Brain pericyte (primary cell): ENCODE data around the gene EEF1AKMT1.
A peak's percentile ranks its signal among the peaks of the same experiment; 100 is the strongest.

Experiments
- DNase-seq: peaks from one replicate; pipeline ENCODE4 v3.0.0-alpha.2; 2012; ENCODE audit warnings: low read depth, low spot score

Gene EEF1AKMT1

GRCh38 chr13:20773194-20774080 is at the start of gene EEF1AKMT1:
Gene EEF1AKMT1, minus strand, starts transcription at chr13:20773961. Its CDS starts 16,363 bp downstream, at chr13:20757598.
- DNase-seq, result peak; percentile 74

GRCh38 chr13:20823071-20823470 is 49.3 kb upstream of the EEF1AKMT1 start:
- DNase-seq, result no peak

GRCh38 chr13:20822406-20822805 is 48.6 kb upstream of the EEF1AKMT1 start:
- DNase-seq, result no peak

GRCh38 chr13:20819715-20820114 is 46.0 kb upstream of the EEF1AKMT1 start:
- no peak for DNase-seq

GRCh38 chr13:20815464-20815863 is 41.7 kb upstream of the EEF1AKMT1 start:
- no peak for DNase-seq

GRCh38 chr13:20814224-20814910 is 40.6 kb upstream of the EEF1AKMT1 start:
- peak; percentile 50 for DNase-seq

GRCh38 chr13:20812890-20813289 is 39.1 kb upstream of the EEF1AKMT1 start:
- DNase-seq, result no peak

GRCh38 chr13:20810808-20811207 is 37.0 kb upstream of the EEF1AKMT1 start:
- DNase-seq, result no peak

GRCh38 chr13:20808874-20809273 is 35.1 kb upstream of the EEF1AKMT1 start:
- no peak for DNase-seq

- no peak for DNase-seq
Measured at GRCh38 chr13:20803180-20803965, 29.6 kb upstream of the EEF1AKMT1 start.

GRCh38 chr13:20801707-20802106 is 27.9 kb upstream of the EEF1AKMT1 start:
- no peak for DNase-seq

GRCh38 chr13:20799726-20800416 is 26.1 kb upstream of the EEF1AKMT1 start:
- no peak for DNase-seq

GRCh38 chr13:20798027-20798426 is 24.3 kb upstream of the EEF1AKMT1 start:
- no peak for DNase-seq

- DNase-seq, result no peak
Measured at GRCh38 chr13:20796791-20797508, 23.2 kb upstream of the EEF1AKMT1 start.

GRCh38 chr13:20789665-20790064 is 15.9 kb upstream of the EEF1AKMT1 start:
- no peak for DNase-seq

- no peak for DNase-seq
Measured at GRCh38 chr13:20788312-20788711, 14.6 kb upstream of the EEF1AKMT1 start.

- no peak for DNase-seq
Measured at GRCh38 chr13:20787180-20787579, 13.4 kb upstream of the EEF1AKMT1 start.

- DNase-seq, result no peak
Measured at GRCh38 chr13:20782116-20782708, 8.5 kb upstream of the EEF1AKMT1 start.

GRCh38 chr13:20780317-20780716 is 6.6 kb upstream of the EEF1AKMT1 start:
- no peak for DNase-seq

GRCh38 chr13:20779405-20779804 is 5.6 kb upstream of the EEF1AKMT1 start:
- no peak for DNase-seq
